ENCODE measurements around the gene TRAPPC2L. TPM values are rescaled to one million over a fixed set of nuclear protein-coding genes. Genes with fewer than 3 reads are reported as not detected.
A peak's percentile ranks its signal among the peaks of the same experiment; 100 is the strongest.

The TRAPPC2L gene
- total RNA-seq, 3 donors from 2014 or later, result 32.1 to 37.8 (median 34.4) TPM

- no peak overlapping the region for H3K4me3 ChIP-seq
- intact Hi-C loops (cut with DNase I; ENCODE audit: low total_unique reads), result loop anchor here (1.0 kb wide), 1 partner anchor 12 kb away; the partner anchor contains the start of gene GALNS
- no peak for DNase-seq (ENCODE audit: low spot score in 2 of 2)
- H3K36me3 ChIP-seq, result peaks cover 2% of the 10 kb centered on the region
- H3K27me3 ChIP-seq, result no peaks in the 10 kb centered on the region
- TF ChIP-seq POLR2AphosphoS5 (IDR thresholded peaks at IDR 0.05) (no peak), POLR2A (IDR thresholded peaks at IDR 0.05) (no peak), CTCF (IDR thresholded peaks at IDR 0.05) (no peak)
- peak overlapping the region; percentile 35 to 48 for H3K27ac ChIP-seq
- no peaks in the 10 kb centered on the region for H3K4me1 ChIP-seq
- H3K9me3 ChIP-seq, result no peaks in the 10 kb centered on the region
These were observed 12.4 kb upstream of the TRAPPC2L start for GRCh38 chr16:88844419-88845036.

- no peaks in the 10 kb centered on the region for H3K36me3 ChIP-seq
- H3K4me3 ChIP-seq, result no peak overlapping the region
- no peaks in the 10 kb centered on the region for H3K9me3 ChIP-seq
- H3K4me1 ChIP-seq, result no peaks in the 10 kb centered on the region
- no peak for DNase-seq (ENCODE audit: low spot score in 2 of 2)
- no peaks in the 10 kb centered on the region for H3K27me3 ChIP-seq
- intact Hi-C loops (cut with DNase I; ENCODE audit: low total_unique reads), result no loop called here
- no peak for TF ChIP-seq POLR2AphosphoS5 (IDR thresholded peaks at IDR 0.05)
- no peak for TF ChIP-seq CTCF (IDR thresholded peaks at IDR 0.05)
- TF ChIP-seq POLR2A (IDR thresholded peaks at IDR 0.05), result no peak
- H3K27ac ChIP-seq, result no peak overlapping the region
These were observed 10.8 kb upstream of the TRAPPC2L start for GRCh38 chr16:88846088-88846487.

- Histone ChIP-seq H3K36me3 (no peaks in the 10 kb centered on the region), H3K4me3 (no peak overlapping the region), H3K4me1 (no peaks in the 10 kb centered on the region), H3K9me3 (no peaks in the 10 kb centered on the region), H3K27me3 (no peaks in the 10 kb centered on the region), H3K27ac (no peak overlapping the region)
- TF ChIP-seq CTCF (IDR thresholded peaks at IDR 0.05), result no peak
- no peak for TF ChIP-seq POLR2A (IDR thresholded peaks at IDR 0.05)
- TF ChIP-seq POLR2AphosphoS5 (IDR thresholded peaks at IDR 0.05), result no peak
- intact Hi-C loops (cut with DNase I; ENCODE audit: low total_unique reads), result no loop called here
- DNase-seq (ENCODE audit: low spot score in 2 of 2), result no peak
These were observed 9.3 kb upstream of the TRAPPC2L start for GRCh38 chr16:88847654-88848053.

GRCh38 chr16:88848557-88848956 lies 8.4 kb upstream of the TRAPPC2L start:
- no peak overlapping the region for H3K27ac ChIP-seq
- no peak for TF ChIP-seq CTCF (IDR thresholded peaks at IDR 0.05)
- no peak for TF ChIP-seq POLR2A (IDR thresholded peaks at IDR 0.05)
- no peak for TF ChIP-seq POLR2AphosphoS5 (IDR thresholded peaks at IDR 0.05)
- H3K4me3 ChIP-seq, result no peak overlapping the region
- no peaks in the 10 kb centered on the region for H3K36me3 ChIP-seq
- H3K27me3 ChIP-seq, result no peaks in the 10 kb centered on the region
- intact Hi-C loops (cut with DNase I; ENCODE audit: low total_unique reads), result no loop called here
- no peak for DNase-seq (ENCODE audit: low spot score in 2 of 2)
- H3K9me3 ChIP-seq, result no peaks in the 10 kb centered on the region
- H3K4me1 ChIP-seq, result no peaks in the 10 kb centered on the region

- Histone ChIP-seq H3K9me3 (no peaks in the 10 kb centered on the region), H3K27ac (no peak overlapping the region), H3K4me1 (no peaks in the 10 kb centered on the region), H3K36me3 (no peaks in the 10 kb centered on the region), H3K4me3 (no peak overlapping the region), H3K27me3 (no peaks in the 10 kb centered on the region)
- intact Hi-C loops (cut with DNase I; ENCODE audit: low total_unique reads), result no loop called here
- TF ChIP-seq POLR2AphosphoS5 (IDR thresholded peaks at IDR 0.05) (no peak), POLR2A (IDR thresholded peaks at IDR 0.05) (no peak), CTCF (IDR thresholded peaks at IDR 0.05) (no peak)
- DNase-seq (ENCODE audit: low spot score in 2 of 2), result no peak
These were observed 6.3 kb upstream of the TRAPPC2L start for GRCh38 chr16:88850531-88851199.
